Activated CD4-positive, alpha-beta memory T cell treated with anti-CD3 and anti-CD28 coated beads, Interleukin-2, amount 10 ng/mL, durations not matched to agents 7 days and 5 days (primary cell): Measurements from ENCODE around the gene SLC12A9. TPM values are rescaled to one million over a fixed set of nuclear protein-coding genes. Genes with fewer than 3 reads are reported as not detected.

Experiments
- CTCF ChIA-PET: fragments of 350-600 bp; sonication (Branson Sonifier 250); formaldehyde crosslinking; loops from one replicate; lab custom pipeline; 2021; ENCODE audit warnings: antibody characterized with exemption, inconsistent platforms; lab: Charles Lee
- POLR2A ChIA-PET: fragments of 350-600 bp; sonication (Branson Sonifier 250); formaldehyde crosslinking; loops from one replicate; lab custom pipeline; 2021; ENCODE audit warnings: antibody characterized with exemption; lab: Charles Lee
- DNase-seq: peaks from one replicate; pipeline ENCODE4 v3.0.0-alpha.2; 2020
- H3K27ac Mint-ChIP-seq: one replicate; pipeline ENCODE4 v1.8.0; 2021; ENCODE audit warnings: mild to moderate bottlenecking, mixed read lengths
- H3K27me3 Mint-ChIP-seq: one replicate; pipeline ENCODE4 v1.8.0; 2021; ENCODE audit warnings: mixed read lengths
- H3K36me3 Mint-ChIP-seq: one replicate; pipeline ENCODE4 v1.8.0; 2021; ENCODE audit warnings: low read depth, mixed read lengths
- H3K4me1 Mint-ChIP-seq: one replicate; pipeline ENCODE4 v1.8.0; 2021; ENCODE audit warnings: mixed read lengths
- H3K4me3 Mint-ChIP-seq: one replicate; pipeline ENCODE4 v1.8.0; 2021; ENCODE audit warnings: mild to moderate bottlenecking, mixed read lengths
- H3K9me3 Mint-ChIP-seq: one replicate; pipeline ENCODE4 v1.8.0; 2021; ENCODE audit warnings: mixed read lengths
- total RNA-seq, 2 experiments: library from RNA; stranded (reverse); gene quantifications; one replicate each; pipeline ENCODE4 v1.2.3, GENCODE V29; 2021

SLC12A9 gene
- total RNA-seq, 2 experiments from 2014 or later: 34.0 to 36.3 TPM

DNA sequence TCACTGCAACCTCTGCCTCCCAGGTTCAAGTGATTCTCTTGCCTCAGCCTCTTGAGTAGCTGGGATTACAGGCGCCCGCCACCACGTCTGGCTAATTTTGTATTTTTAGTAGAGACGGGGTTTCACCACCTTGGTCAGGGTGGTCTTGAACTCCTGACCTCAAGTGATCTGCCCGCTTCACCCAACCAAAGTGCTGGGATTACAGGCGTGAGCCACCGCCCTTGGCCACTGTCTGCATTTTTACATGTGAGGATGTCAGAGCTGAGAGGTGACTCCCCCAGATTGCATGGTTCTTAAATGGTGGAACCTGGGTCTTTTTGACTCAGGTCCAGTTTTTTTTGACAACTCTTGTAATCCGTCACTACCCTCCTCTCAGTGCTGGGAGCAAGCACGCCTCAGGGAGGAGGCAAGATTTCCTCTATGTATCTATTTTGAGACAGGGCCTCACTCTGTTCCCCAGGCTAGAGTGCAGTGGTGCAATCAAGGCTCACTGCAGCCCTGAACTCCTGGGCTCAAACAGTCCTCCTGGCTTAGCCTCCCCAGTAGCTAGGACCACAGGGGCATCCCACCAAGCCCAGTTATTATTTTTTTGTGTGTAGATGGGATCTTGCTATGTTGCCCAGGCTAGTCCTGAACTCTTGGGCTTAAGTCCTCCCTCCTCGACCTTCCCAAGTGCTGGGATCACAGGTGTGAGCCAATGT, 21.2 kb downstream of the SLC12A9 start:
- no peak for DNase-seq
- Mint-ChIP-seq H3K27ac (peak overlapping the region; percentile 97), H3K4me3 (peak overlapping the region; percentile 98), H3K36me3 (peaks cover 64% of the 10 kb centered on the region), H3K4me1 (peaks cover 50% of the 10 kb centered on the region), H3K9me3 (no peaks in the 10 kb centered on the region), H3K27me3 (no peaks in the 10 kb centered on the region)
- POLR2A ChIA-PET: interaction anchor here (0.6 to 6.6 kb wide), 6 partner anchors 13 to 753 kb away, joined by 3 to 251 read pairs (median 15); partner anchors contain the start of genes FBXO24, LRCH4, SLC12A9 and UFSP1
- CTCF ChIA-PET: interaction anchor here (2.3 kb wide), 1 partner anchor 22 kb away, joined by 14 read pairs; the partner anchor contains the start of gene SLC12A9

DNA sequence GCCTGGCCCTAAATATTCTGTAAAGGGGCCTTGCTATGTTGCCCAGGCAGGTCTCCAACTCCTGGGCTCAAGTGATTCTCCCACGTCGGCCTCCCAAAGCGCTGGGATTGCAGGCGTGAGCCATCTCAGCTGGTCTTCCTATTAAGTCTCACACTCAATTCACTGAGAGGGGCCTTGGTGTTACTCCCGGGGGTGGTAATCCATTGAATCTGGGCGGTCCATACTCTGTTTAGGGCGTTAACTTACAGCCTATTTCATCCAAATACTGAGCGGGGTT, 21.7 kb downstream of the SLC12A9 start:
- CTCF ChIA-PET: interaction anchor here (2.3 kb wide), 1 partner anchor 22 kb away, joined by 14 read pairs; the partner anchor contains the start of gene SLC12A9
- H3K4me3 Mint-ChIP-seq: peak overlapping the region; percentile 98

DNA sequence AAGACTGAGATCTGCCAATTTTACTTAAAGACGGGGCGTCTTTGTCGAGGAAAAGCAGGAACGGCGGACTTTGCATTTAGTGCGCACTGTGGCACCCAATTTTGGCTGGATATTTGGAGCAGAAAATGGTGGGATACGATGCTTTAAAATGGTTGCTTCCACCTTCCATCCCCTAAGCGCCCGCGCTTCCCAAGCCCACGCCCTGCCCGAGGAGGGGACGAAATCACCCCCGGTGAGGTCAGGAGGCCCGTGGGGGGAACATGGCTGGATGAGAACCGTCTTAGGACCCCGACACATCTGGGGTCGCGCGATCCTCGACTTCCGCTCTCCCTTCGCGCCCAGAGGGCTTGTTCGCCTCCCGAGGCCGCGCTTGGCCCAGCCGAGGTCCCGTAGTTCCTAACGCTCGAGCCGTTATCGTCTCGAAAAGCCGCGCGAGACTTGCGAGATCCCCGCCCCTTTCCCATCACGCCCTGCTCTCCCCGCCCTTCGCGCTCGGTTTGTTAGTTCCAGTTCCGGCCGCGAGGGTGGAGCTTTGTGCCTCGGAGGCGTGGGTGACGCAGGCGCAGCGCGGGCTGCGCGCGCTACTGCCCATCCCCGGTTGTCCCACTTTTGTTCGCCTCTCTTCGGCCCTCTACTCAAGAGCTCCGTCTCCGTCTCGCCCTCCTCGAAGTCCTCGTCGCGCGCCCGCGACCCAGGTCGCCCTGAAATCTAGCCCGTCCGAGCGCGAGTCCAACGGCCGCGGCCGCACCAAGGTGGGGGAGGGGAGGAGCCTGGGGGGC, 22.3 kb downstream of the SLC12A9 start, which contains the start of gene SRRT:
Gene SRRT, plus strand, starts transcription at position 527 of the 779 bp plus-strand sequence. CDS start 488 bp downstream, outside the sequence.
- Mint-ChIP-seq H3K9me3 (no peaks in the 10 kb centered on the region), H3K27ac (peak within 1 kb of the TSS; percentile 97), H3K4me3 (peak within 1 kb of the TSS; percentile 98), H3K4me1 (peaks cover 60% of the 10 kb centered on the region), H3K27me3 (no peaks in the 10 kb centered on the region), H3K36me3 (peaks cover 74% of the 10 kb centered on the region)
- ChIA-PET CTCF (interaction anchor here (0.6 to 2.3 kb wide), 8 partner anchors 12 to 369 kb away, joined by 3 to 14 read pairs (median 8); partner anchors contain the start of genes MOSPD3, PLOD3, POP7 and SLC12A9), POLR2A (interaction anchor here (0.7 to 6.6 kb wide), 37 partner anchors 8 to 1375 kb away, joined by 3 to 251 read pairs (median 5); partner anchors contain the start of genes AP1S1, AP4M1, FBXO24 and LRCH4)
- DNase-seq: peak; percentile 99

More for the DNA sequence above, 21.7 kb downstream of the SLC12A9 start:
- DNase-seq: no peak
- Mint-ChIP-seq H3K27ac (peak overlapping the region; percentile 97), H3K9me3 (no peaks in the 10 kb centered on the region), H3K27me3 (no peaks in the 10 kb centered on the region), H3K4me1 (peaks cover 55% of the 10 kb centered on the region), H3K36me3 (peaks cover 69% of the 10 kb centered on the region)
- POLR2A ChIA-PET: interaction anchor here (1.1 to 6.6 kb wide), 6 partner anchors 13 to 754 kb away, joined by 3 to 251 read pairs (median 15); partner anchors contain the start of genes FBXO24, LRCH4, MOSPD3 and SLC12A9

DNA sequence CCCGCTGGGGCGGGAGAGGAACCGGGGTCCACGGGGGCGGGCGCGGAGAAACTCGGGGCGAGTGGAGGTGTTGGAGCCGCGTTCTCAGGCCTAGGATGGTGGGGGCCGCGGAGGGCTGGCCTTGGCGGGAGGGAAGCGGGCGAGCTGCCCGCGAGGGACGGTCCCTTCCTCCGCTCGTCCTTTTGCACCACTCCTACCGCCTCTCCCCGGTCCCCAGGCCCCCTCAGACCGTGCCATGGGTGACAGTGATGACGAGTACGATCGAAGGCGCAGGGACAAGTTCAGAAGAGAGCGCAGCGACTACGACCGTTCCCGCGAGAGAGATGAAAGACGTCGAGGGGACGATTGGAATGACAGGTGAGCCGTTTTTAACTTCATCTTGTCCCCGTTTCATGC, 22.8 kb downstream of the SLC12A9 start:
- Mint-ChIP-seq H3K27me3 (no peaks in the 10 kb centered on the region), H3K4me1 (peaks cover 64% of the 10 kb centered on the region), H3K27ac (peak overlapping the region; percentile 97), H3K9me3 (no peaks in the 10 kb centered on the region), H3K4me3 (peak overlapping the region; percentile 98), H3K36me3 (peaks cover 76% of the 10 kb centered on the region)
- ChIA-PET POLR2A (interaction anchor here (0.6 to 6.6 kb wide), 36 partner anchors 8 to 1375 kb away, joined by 3 to 251 read pairs (median 5); partner anchors contain the start of genes AP4M1, FBXO24, LRCH4 and MCM7), CTCF (interaction anchor here (0.6 to 2.3 kb wide), 7 partner anchors 11 to 368 kb away, joined by 3 to 14 read pairs (median 8); partner anchors contain the start of genes MOSPD3, PLOD3, POP7 and SLC12A9)
- peak; percentile 55 for DNase-seq

DNA sequence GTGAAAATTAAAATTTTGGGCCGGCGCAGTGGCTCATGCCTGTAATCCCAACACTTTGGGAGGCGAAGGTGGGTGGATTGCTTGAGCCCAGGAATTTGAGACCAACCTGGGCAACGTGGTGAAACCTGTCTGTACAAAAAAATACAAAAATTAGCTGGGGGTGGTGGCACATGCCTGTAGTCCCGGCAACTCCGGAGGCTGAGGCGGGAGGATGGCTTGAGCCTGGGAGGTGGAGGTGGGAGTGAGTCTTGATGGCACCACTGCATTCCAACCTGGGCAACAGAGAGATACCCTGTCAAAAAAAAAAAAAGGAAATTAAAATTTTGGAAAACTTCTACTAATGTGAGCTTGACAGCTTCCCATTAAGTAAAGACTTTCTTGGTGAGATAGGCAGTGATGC, 25.5 kb downstream of the SLC12A9 start:
- H3K9me3 Mint-ChIP-seq: no peaks in the 10 kb centered on the region
- ChIA-PET POLR2A (interaction anchor here (0.6 to 6.6 kb wide), 2 partner anchors 9 to 24 kb away, joined by 3 to 251 read pairs; partner anchors contain the start of gene UFSP1), CTCF (interaction anchor here (1.2 to 1.7 kb wide), 4 partner anchors 8 to 26 kb away, joined by 3 to 6 read pairs (median 5); partner anchors contain the start of gene SLC12A9)
- H3K27me3 Mint-ChIP-seq: no peaks in the 10 kb centered on the region
- H3K4me1 Mint-ChIP-seq: peaks cover 66% of the 10 kb centered on the region
- no peak overlapping the region for H3K27ac Mint-ChIP-seq
- H3K36me3 Mint-ChIP-seq: peaks cover 82% of the 10 kb centered on the region
- no peak for DNase-seq
- H3K4me3 Mint-ChIP-seq: no peak overlapping the region

DNA sequence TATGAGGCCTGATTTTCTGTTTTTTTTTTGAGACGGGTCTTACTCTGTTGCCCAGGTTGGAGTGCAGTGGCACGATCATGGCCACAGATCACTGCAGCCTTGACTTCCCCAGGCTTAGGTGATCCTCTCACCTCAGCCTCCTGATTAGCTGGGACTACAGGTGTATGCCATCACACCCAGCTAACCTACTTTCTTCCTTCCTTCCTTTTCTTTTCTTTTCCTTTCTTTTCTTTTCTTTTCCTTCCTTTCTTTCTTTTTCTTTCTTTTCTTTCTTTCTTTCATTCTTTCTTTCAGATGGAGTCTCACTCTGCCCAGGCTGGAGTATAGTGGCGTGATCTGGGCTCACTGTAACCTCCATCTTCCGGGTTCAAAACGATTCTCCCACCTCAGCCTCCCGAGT, 26.2 kb downstream of the SLC12A9 start:
- peaks cover 70% of the 10 kb centered on the region for H3K4me1 Mint-ChIP-seq
- H3K4me3 Mint-ChIP-seq: no peak overlapping the region

DNA sequence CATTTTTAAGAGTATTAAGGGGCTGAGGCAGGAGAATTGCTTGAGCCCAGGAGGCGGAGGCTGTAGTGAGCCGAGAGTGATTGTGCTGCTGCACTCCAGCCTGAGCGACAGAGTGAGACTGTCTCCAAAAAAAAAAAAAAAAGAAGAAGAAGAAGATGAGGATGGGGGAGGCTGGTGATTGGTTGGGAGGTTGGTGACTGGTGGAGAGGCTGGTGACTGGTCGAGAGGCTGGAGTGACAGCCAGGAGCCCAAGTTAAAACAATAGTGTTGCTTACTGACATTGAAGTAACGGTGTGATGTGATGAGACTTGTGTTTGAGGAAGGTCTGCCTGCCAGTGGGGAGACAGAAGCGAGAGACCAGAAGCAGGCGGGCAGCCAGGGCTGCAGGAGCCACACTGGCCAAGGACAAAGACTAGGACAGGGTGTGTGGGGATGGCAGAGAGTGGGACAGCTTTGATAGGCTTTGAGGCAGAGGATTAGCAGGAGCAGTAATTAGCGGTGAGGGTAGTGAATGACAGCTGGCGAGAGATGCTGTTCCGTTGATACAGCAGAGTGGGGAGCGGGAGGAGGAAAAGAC, 27.3 kb downstream of the SLC12A9 start:
- CTCF ChIA-PET: no interaction called here
- Mint-ChIP-seq H3K27ac (peak overlapping the region; percentile 1), H3K27me3 (no peaks in the 10 kb centered on the region), H3K4me1 (peaks cover 70% of the 10 kb centered on the region), H3K4me3 (no peak overlapping the region), H3K36me3 (peaks cover 84% of the 10 kb centered on the region), H3K9me3 (no peaks in the 10 kb centered on the region)
- DNase-seq: no peak
- POLR2A ChIA-PET: interaction anchor here (6.6 kb wide), 1 partner anchor 7 kb away, joined by 251 read pairs; the partner anchor contains the start of gene UFSP1

More for the DNA sequence above, 26.2 kb downstream of the SLC12A9 start:
- Mint-ChIP-seq H3K27ac (peak overlapping the region; percentile 56), H3K9me3 (no peaks in the 10 kb centered on the region), H3K36me3 (peaks cover 85% of the 10 kb centered on the region), H3K27me3 (no peaks in the 10 kb centered on the region)
- ChIA-PET POLR2A (interaction anchor here (0.6 to 6.6 kb wide), 2 partner anchors 8 to 25 kb away, joined by 3 to 251 read pairs; partner anchors contain the start of gene UFSP1), CTCF (interaction anchor here (1.2 to 1.7 kb wide), 3 partner anchors 9 to 27 kb away, joined by 3 to 6 read pairs (median 5); partner anchors contain the start of gene SLC12A9)
- no peak for DNase-seq

DNA sequence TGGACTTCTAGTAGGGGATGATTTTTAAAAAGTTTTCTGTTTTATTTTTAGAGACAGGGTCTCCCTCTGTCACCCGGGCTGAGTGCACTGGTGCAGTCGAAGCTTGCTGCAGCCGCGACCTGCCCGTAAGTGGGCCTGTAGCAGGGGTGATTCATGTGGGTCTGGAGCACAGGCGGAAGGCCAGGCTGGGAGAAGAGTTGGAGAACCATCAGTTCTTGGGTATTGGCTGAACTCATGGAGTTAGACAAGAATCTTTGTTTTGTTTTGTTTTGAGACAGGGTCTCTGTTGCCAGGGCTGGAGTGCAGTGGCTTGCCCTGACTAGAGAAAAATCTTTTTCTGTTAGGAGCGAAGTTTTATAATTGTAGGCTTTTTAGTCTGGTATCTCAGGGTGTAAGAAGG, 28.1 kb downstream of the SLC12A9 start:
- Mint-ChIP-seq H3K36me3 (peaks cover 86% of the 10 kb centered on the region), H3K9me3 (no peaks in the 10 kb centered on the region), H3K27me3 (no peaks in the 10 kb centered on the region), H3K4me3 (no peak overlapping the region), H3K4me1 (peaks cover 70% of the 10 kb centered on the region), H3K27ac (no peak overlapping the region)
- ChIA-PET POLR2A (no interaction called here), CTCF (no interaction called here)
- DNase-seq: no peak

DNA sequence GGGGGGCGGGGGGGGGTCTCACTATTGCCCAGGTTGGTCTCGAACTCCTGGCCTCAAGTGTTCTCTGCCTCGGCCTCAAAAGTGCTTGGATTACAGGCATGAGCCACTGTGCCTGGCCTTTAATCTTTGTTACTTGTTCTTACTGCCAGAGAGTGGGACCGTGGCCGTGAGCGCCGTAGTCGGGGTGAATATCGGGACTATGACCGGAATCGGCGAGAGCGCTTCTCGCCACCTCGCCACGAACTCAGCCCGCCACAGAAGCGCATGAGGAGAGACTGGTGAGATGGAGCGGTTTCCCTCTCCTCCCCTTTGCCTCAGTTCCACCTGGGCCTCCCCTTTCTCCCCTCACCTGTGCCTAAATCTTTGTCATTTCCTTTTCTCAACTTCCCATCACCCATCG, 28.6 kb downstream of the SLC12A9 start:
- peaks cover 72% of the 10 kb centered on the region for H3K4me1 Mint-ChIP-seq
- H3K27ac Mint-ChIP-seq: no peak overlapping the region
- H3K27me3 Mint-ChIP-seq: no peaks in the 10 kb centered on the region
- peaks cover 88% of the 10 kb centered on the region for H3K36me3 Mint-ChIP-seq
- no peak overlapping the region for H3K4me3 Mint-ChIP-seq
- DNase-seq: no peak
- POLR2A ChIA-PET: interaction anchor here (1.5 kb wide), 1 partner anchor 176 kb away, joined by 4 read pairs; the partner anchor contains the start of gene POP7
- no peaks in the 10 kb centered on the region for H3K9me3 Mint-ChIP-seq
- CTCF ChIA-PET: no interaction called here

DNA sequence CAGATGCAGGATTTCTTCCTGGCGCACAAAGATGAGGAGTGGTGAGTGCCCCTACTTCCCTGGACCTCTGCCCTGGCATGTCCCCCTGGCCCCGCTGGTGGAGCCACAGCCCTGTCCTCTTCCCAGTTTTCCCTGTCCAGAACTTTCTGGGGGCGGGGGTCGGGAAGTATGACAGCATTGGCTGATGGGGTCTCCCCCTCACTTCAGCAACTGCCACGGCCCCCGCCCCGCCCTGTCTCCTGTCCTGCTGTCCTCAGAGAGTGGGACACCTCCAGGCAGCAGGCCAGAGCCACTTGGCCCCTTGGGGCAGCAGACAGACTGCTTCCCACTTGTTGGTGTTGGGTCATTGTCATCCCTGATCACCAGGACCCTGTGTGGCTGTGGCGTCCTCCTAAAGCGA, 29.7 kb downstream of the SLC12A9 start:
- no peak overlapping the region for H3K27ac Mint-ChIP-seq
- no peaks in the 10 kb centered on the region for H3K9me3 Mint-ChIP-seq
- H3K27me3 Mint-ChIP-seq: no peaks in the 10 kb centered on the region
- ChIA-PET CTCF (no interaction called here), POLR2A (interaction anchor here (1.5 kb wide), 1 partner anchor 177 kb away, joined by 4 read pairs; the partner anchor contains the start of gene POP7)
- H3K36me3 Mint-ChIP-seq: peaks cover 90% of the 10 kb centered on the region
- H3K4me3 Mint-ChIP-seq: no peak overlapping the region
- H3K4me1 Mint-ChIP-seq: peaks cover 74% of the 10 kb centered on the region
- no peak for DNase-seq

DNA sequence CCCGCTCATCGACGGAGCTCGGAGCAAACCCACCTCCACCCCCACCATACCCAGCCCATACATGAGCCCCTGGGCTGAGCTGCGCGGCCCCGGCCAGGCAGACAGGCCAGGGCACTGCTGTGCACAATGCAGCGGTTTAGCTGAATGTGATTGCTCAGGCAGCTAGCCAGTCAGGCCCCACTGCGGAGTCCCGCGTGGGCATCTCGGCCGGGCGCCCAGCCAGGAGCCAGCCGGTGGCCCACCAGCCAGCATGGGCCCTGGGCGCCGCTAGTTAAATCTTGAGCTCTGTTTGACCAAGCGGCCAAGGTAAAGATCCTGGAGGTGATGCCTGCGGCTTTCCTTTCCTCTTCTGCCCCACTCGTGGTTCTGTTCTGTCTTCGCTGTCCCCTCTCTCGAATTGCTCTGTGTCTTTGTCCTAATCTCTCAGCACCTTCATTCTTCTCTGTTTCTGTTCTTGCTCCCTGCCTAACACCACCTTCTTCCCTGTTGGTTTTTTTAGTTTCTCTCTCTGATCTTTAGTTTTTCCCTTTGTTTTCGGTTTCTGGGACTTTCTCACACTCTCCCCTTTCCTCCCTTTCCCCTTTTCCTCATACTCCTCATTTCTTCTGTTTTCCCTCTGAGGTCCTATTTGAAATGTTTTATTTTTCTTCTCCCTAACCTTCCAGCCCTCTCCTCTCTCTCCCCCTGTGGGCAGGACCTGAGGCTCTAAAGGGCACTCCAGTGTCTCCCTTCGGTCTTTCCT, 30.4 kb downstream of the SLC12A9 start:
- no peaks in the 10 kb centered on the region for H3K9me3 Mint-ChIP-seq
- ChIA-PET POLR2A (interaction anchor here (7.4 kb wide), 1 partner anchor 7 kb away, joined by 251 read pairs; the partner anchor contains the start of gene SRRT), CTCF (no interaction called here)
- no peaks in the 10 kb centered on the region for H3K27me3 Mint-ChIP-seq
- no peak overlapping the region for H3K27ac Mint-ChIP-seq
- DNase-seq: no peak
- H3K4me1 Mint-ChIP-seq: peaks cover 77% of the 10 kb centered on the region
- peaks cover 93% of the 10 kb centered on the region for H3K36me3 Mint-ChIP-seq
- no peak overlapping the region for H3K4me3 Mint-ChIP-seq
